HG03571 (cell line): ENCODE results near the gene HSPA6.
"Not testable (repeated sequence)": the region's sequence is repeated elsewhere in the genome, so short reads cannot be mapped to it uniquely, and the experiment has no call there.

Experiments
- ATAC-seq: cut with Tn5 transposase; IDR thresholded peaks from one replicate; pipeline ENCODE4 v1.9.1; 2021; ENCODE audit not compliant: unreplicated experiment

Gene HSPA6

DNA sequence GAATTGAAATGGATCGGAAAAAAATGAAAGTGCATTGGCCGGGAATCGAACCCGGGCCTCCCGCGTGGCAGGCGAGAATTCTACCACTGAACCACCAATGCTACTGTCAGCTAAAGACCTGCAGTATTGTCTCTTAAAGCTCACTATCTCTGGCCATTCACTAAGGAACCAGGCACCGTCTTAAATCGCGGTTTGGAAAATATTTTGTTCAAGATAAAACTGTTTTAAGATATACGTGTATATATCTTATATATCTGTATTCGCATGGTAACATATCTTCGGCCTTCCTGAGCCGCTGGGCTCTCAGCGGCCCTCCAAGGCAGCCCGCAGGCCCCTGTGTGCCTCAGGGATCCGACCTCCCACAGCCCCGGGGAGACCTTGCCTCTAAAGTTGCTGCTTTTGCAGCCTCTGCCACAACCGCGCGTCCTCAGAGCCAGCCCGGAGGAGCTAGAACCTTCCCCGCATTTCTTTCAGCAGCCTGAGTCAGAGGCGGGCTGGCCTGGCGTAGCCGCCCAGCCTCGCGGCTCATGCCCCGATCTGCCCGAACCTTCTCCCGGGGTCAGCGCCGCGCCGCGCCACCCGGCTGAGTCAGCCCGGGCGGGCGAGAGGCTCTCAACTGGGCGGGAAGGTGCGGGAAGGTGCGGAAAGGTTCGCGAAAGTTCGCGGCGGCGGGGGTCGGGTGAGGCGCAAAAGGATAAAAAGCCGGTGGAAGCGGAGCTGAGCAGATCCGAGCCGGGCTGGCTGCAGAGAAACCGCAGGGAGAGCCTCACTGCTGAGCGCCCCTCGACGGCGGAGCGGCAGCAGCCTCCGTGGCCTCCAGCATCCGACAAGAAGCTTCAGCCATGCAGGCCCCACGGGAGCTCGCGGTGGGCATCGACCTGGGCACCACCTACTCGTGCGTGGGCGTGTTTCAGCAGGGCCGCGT, at the start of gene HSPA6:
TSS of gene HSPA6 (plus strand) at position 724 of the 925 bp plus-strand sequence. CDS start at position 843, 119 bp downstream.
- ATAC-seq: not testable (repeated sequence)

- not testable (repeated sequence) for ATAC-seq
These were observed 46.6 kb upstream of the HSPA6 start for GRCh38 chr1:161477711-161478110.

- no peak for ATAC-seq
These were observed 45.4 kb upstream of the HSPA6 start for GRCh38 chr1:161478985-161479384.

DNA sequence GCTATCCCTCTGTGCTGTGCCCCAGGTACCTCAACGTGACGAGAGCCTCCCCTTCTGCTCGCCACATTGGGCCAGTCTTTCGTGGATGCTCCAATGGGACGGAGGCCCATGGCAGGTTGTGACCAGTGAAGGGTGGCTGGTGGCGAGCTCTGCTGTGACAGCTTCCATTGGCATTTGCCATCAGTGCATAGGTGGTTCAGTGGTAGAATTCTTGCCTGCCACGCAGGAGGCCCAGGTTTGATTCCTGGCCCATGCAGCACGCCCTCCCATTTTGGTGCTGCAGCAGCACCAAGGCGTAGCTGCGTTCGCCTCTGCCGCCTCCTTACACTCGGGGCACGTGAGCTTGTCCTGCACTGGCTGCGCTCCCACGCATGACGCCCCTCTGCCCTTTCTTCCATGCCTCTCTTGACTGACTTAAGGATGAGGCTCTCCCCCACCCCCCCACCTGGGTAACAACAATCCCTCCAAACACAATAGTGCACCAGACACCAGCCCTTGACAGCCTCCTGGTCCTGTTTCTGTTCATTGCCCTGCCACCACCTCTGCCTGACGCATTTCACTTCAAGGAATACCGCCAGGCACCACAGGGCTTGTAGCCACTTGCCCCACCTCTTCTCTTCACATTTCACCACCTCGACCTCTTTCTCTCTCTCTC, 43.8 kb upstream of the HSPA6 start:
- ATAC-seq: no peak

DNA sequence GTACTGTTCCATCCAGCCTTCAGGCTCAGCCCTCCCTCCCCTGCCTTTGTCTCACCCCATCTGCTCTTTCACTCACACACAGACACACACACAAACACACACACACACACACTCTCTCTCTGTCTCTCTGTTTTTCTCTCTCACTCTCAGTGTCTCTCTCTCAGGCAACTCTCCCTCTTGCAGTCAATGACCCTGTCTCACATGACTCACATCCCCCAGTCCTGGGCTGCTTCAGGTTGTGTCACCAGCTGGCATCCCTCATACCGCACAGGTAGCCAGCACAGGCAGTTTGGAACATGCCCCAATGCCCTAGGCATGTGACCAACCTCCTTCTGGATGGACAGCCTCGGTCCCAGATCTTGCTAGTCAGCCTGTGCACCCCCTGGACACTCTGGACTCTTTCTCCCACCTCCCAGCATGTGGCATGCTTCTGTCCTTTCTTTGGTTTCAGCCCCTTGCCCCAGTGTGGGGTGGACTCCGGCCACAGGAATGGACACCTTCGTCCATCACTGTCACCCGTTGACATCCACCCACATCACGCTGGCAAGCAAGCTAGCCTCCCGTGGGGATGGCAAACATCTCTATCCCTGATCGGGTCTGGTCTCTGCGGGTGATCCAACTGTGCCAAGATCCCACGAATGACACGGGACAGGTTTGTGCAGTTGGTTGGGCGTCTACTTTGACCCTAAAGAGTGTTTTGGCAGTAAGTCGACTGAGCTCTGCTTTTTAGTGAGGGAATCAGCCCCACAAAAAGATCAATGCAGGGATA, 42.5 kb upstream of the HSPA6 start:
- ATAC-seq: no peak

GRCh38 chr1:161482610-161483009, 41.7 kb upstream of the HSPA6 start:
- ATAC-seq: no peak

GRCh38 chr1:161483361-161483760, 41.0 kb upstream of the HSPA6 start:
- no peak for ATAC-seq

GRCh38 chr1:161484613-161485012, 39.7 kb upstream of the HSPA6 start:
- no peak for ATAC-seq

- ATAC-seq: no peak
These were observed 37.3 kb upstream of the HSPA6 start for GRCh38 chr1:161486806-161487741.

- no peak for ATAC-seq
These were observed 32.9 kb upstream of the HSPA6 start for GRCh38 chr1:161491472-161491871.

DNA sequence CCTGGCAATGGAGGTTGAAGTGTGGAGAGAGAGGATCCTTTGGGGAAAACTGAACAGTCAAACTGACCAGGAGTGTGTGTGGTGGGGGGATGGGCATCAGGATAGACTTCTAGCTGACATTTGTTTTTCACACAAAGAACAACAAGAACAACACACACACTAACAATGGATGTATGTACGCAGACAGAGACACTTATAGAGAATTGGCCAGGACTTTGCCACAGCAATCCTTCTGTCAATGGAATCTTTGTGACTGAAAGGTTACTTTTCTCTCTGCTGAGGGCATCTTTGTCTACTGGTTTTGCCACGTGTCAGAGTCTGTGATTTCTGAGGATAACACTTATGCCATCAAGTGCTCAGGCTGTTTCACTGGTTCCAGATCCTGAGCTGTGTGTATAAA, 31.5 kb upstream of the HSPA6 start:
- ATAC-seq: no peak

DNA sequence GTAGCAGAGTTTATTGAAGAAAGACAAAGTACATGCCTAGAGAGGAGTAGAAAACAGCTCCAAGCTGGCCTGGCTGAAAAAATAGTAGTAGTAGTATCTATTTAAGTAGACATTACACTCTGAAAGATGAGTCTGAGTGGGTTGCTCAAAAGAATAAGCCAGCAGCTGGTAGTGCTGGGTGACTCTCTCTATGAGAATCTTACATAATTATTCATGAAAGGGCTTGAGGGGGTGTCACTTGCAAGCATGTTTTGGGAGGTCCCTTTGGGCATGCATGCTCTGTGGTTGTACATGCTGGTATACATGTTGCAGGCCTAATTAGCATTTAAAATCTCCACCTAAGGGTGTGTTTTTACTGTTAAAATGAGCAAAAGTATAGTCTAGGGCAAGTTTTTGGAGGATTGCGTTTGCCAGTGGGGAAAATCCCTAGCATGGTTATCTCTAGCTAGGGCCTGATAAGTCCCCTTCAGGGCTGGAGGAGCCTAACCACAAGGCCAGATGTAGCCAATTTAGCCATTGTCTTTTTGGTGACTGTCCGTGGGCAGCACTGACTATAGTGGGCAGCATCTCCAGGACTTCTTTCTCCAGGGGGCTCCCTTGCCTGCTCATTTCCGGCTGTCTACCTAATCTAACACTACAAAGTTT, 30.1 kb upstream of the HSPA6 start:
- no peak for ATAC-seq

- no peak for ATAC-seq
These were observed 28.9 kb upstream of the HSPA6 start for GRCh38 chr1:161495490-161495889.

DNA sequence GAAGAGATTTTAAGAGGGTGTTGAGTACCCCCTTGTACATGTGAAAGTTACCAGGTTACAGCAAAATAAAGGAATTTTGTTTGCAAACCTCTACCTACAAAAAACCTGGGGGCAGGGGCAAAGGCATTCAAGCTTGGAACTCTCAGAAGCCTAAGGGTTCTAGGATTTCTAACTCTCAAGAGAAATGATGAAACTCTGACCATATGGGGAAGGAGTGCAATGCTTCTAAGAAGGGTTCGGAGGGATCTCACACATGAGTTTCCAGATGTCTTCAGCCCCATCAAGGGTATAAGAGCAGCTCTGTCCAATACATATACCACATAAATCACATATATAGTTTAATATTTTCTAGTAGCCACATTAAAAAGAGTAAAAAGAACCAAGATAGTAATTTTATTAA, 26.4 kb upstream of the HSPA6 start:
- no peak for ATAC-seq

- no peak for ATAC-seq
These were observed 25.7 kb upstream of the HSPA6 start for GRCh38 chr1:161498646-161499045.

DNA sequence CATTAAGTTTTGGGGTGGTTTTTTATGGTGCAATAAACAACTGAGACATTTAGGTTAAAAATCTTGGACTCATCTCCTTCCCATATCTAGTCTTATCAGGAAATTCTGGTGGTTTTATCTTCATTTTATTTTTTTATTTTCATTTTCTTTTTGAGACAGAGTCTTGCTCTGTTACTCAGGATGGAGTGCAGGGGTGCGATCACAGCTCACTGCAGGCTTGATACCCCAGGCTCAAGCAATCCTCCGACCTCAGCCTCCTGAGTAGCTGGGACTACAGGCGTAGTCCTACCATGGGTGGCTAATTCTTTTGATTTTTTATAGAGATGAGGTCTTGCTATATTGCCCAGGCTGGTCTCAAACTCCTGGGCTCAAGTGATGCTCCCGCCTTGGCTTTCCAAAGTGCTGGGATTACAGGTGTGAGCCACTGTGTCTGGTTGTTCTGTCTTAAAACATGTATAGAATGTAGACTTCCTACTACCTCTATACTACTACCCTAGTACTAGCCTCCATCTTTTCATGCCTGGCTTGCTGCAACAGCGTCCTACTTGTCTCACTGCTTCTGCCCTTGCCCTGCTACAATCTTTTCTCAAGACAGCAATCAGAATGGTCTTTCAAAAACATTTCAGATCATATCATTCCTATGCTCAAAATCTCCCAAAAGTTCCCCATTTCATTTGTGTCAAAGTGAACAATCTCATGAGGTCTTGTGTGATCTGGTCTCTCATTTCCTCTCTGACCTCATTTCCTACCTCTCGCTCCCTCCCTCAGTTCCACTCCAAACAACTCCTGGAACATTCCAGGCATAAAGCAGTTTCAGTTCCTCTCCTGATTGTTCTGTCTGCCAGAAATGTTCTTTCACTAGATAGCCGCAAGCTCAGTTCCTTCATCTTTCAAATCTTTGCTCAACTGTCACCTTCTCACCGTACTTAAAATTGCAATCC, 25.0 kb upstream of the HSPA6 start:
- no peak for ATAC-seq

- ATAC-seq: no peak
These were observed 23.1 kb upstream of the HSPA6 start for GRCh38 chr1:161501234-161501633.

DNA sequence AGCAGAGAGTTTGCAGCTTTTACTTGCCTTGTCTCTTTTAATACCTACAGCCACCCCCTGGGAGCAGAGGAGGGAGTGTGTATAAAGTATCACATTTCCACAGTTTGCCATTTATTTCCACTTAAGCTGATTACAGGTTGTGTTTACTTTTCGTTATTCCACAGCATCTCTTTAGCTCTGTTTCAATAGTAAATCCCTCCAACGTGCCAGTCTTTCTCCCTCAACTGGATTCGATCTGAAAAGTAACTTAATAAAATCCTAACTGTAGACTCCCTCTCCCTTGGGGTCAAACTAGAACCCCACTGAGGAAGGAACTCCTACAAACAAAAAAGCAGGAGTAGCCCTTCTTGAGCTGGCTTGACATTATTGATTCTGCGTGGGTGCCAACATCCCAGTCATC, 22.2 kb upstream of the HSPA6 start:
- no peak for ATAC-seq
